ENCODE measurements around the gene PDAP1. TPM values are rescaled to one million over a fixed set of nuclear protein-coding genes. Genes with fewer than 3 reads are reported as not detected.
A peak's percentile ranks its signal among the peaks of the same experiment; 100 is the strongest.

PDAP1 gene
- total RNA-seq, 1 donor: 33.7 TPM

DNA sequence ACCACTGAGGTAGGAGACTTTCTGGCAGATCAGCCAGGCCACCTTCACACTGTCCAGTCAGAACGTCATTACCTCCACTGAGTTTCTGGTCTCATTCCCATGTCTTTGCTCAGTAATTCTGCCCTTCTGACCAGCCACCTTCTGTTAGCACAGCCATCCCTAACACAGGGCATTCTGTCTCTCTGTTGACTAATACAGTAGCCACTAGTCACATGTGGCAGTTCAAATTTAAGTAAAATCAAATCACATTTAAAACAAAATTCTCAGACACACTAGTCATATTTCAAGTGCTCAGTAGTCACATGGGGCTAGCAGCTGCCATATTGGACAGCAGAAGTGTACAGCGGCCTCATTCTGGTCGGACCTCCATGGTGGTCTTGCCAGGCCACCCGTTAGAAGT is 37.7 kb upstream of the PDAP1 start:
- no peak overlapping the region for H3K4me2 ChIP-seq (ENCODE audit: insufficient read depth, low read length)
- TF ChIP-seq CTCF (IDR thresholded peaks at IDR 0.05; ENCODE audit: extremely low read depth, low read depth, low read length): no peak
- H3K27me3 ChIP-seq (ENCODE audit: insufficient read depth, low read length): no peaks in the 10 kb centered on the region
- H3K4me1 ChIP-seq (ENCODE audit: insufficient read depth, low read length): peaks cover 5% of the 10 kb centered on the region
- no peak overlapping the region for H2AFZ ChIP-seq (ENCODE audit: low read length)
- H4K20me1 ChIP-seq (ENCODE audit: insufficient read depth, low read length): peaks cover 12% of the 10 kb centered on the region
- H3K27ac ChIP-seq (ENCODE audit: low read depth, low read length): no peak overlapping the region
- no peaks in the 10 kb centered on the region for H3K9me3 ChIP-seq (ENCODE audit: low read depth, low read length)
- H3K4me3 ChIP-seq (ENCODE audit: insufficient read depth, low read length): no peak overlapping the region
- no peak for DNase-seq (ENCODE audit: insufficient read length, low spot score, missing footprints)
- H3K79me2 ChIP-seq (ENCODE audit: insufficient read depth, low read length): peaks cover 46% of the 10 kb centered on the region
- peaks cover 46% of the 10 kb centered on the region for H3K36me3 ChIP-seq (ENCODE audit: insufficient read depth, low read length)

DNA sequence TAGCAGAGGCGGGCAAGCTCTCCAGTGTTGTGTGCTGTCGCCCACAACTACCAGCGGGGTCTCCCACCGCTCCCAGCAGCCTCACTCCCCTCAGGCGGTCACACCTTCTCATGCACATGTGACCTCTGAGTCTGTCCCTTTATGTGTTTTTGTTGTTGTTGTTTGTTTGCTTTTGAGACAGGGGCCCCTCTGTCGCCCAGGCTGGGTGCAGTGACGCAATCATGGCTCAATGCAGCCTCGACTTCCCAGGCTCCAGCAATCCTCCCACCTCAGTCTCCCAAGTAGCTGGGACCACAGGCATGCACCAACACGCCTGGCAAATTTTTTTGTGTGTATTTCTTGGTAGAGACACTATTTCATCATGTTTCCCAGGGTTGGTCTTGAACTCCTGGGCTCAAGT is 31.8 kb upstream of the PDAP1 start:
- H3K9me3 ChIP-seq (ENCODE audit: low read depth, low read length): no peaks in the 10 kb centered on the region
- H3K36me3 ChIP-seq (ENCODE audit: insufficient read depth, low read length): peaks cover 9% of the 10 kb centered on the region
- H3K4me2 ChIP-seq (ENCODE audit: insufficient read depth, low read length): peak overlapping the region; percentile 97
- H3K4me1 ChIP-seq (ENCODE audit: insufficient read depth, low read length): peaks cover 23% of the 10 kb centered on the region
- DNase-seq (ENCODE audit: insufficient read length, low spot score, missing footprints): no peak
- H4K20me1 ChIP-seq (ENCODE audit: insufficient read depth, low read length): peaks cover 15% of the 10 kb centered on the region
- no peak overlapping the region for H2AFZ ChIP-seq (ENCODE audit: low read length)
- H3K27ac ChIP-seq (ENCODE audit: low read depth, low read length): peak overlapping the region; percentile 79
- H3K27me3 ChIP-seq (ENCODE audit: insufficient read depth, low read length): no peaks in the 10 kb centered on the region
- H3K4me3 ChIP-seq (ENCODE audit: insufficient read depth, low read length): peak overlapping the region; percentile 97
- peaks cover 65% of the 10 kb centered on the region for H3K79me2 ChIP-seq (ENCODE audit: insufficient read depth, low read length)
- TF ChIP-seq CTCF (IDR thresholded peaks at IDR 0.05; ENCODE audit: extremely low read depth, low read depth, low read length): no peak

DNA sequence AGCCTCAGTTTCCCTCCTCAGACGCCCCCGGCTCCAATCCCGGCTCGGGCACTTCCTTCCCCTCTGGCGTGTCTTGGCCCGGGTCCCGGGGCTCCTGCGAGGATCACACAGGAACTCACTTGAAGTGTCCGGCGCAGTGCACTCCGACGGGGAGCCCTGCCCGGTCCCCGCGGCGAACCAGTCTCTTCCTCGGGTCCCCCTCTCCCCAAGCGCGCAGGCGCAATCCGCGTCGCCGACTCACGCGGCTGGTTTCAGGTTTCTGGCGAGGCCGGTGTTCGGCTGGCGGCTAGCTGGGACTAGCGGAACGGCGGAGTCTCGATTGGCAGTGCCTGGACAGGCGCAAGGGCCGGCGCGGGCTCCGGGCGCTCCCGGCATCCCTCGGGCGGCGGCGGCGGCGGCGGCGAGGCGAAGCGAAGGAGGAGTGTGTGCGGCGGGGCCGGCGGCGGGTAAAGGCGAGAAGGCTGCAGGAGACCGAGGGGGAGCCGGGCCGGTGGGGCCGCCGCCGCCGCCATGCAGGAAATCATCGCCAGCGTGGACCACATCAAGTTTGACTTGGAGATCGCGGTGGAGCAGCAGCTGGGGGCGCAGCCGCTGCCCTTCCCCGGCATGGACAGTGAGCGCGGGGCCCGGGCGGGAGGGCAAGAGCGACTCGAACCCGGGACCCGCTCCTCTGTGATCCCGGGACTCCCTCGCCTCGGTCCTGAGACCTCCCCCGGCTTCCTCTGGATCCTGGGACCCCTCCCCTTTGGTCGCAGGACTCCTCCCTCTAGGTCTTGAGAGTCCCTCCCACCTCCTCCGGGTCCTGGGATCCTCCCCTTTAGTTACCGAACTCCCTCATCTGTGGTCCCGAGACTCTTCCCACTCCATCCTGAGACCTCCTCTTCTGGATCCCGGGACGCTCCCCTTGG is 30.4 kb upstream of the PDAP1 start, which contains the start of the genes CPSF4 and PTCD1:
Gene CPSF4, plus strand, starts transcription at position 371 of the 908 bp plus-strand sequence. Its CDS starts 140 bp downstream, at position 511.
Gene PTCD1, minus strand, starts transcription at position 226 of the 908 bp plus-strand sequence. CDS start 3,556 bp downstream, outside the sequence.
- H3K4me1 ChIP-seq (ENCODE audit: insufficient read depth, low read length): peaks cover 23% of the 10 kb centered on the region
- peak within 1 kb of the TSS; percentile 95 for H2AFZ ChIP-seq (ENCODE audit: low read length)
- peaks cover 10% of the 10 kb centered on the region for H3K36me3 ChIP-seq (ENCODE audit: insufficient read depth, low read length)
- H4K20me1 ChIP-seq (ENCODE audit: insufficient read depth, low read length): peaks cover 12% of the 10 kb centered on the region
- H3K4me2 ChIP-seq (ENCODE audit: insufficient read depth, low read length): peak within 1 kb of the TSS; percentile 97
- peak; percentile 100 for DNase-seq (ENCODE audit: insufficient read length, low spot score, missing footprints)
- no peaks in the 10 kb centered on the region for H3K27me3 ChIP-seq (ENCODE audit: insufficient read depth, low read length)
- H3K9me3 ChIP-seq (ENCODE audit: low read depth, low read length): no peaks in the 10 kb centered on the region
- peak within 1 kb of the TSS; percentile 97 for H3K4me3 ChIP-seq (ENCODE audit: insufficient read depth, low read length)
- no peak for TF ChIP-seq CTCF (IDR thresholded peaks at IDR 0.05; ENCODE audit: extremely low read depth, low read depth, low read length)
- peak within 1 kb of the TSS; percentile 79 for H3K27ac ChIP-seq (ENCODE audit: low read depth, low read length)
- H3K79me2 ChIP-seq (ENCODE audit: insufficient read depth, low read length): peaks cover 63% of the 10 kb centered on the region

GRCh38 chr7:99437946-99438572 is 29.7 kb upstream of the PDAP1 start:
- Histone ChIP-seq H3K4me1 (ENCODE audit: insufficient read depth, low read length) (peaks cover 23% of the 10 kb centered on the region), H2AFZ (ENCODE audit: low read length) (peak overlapping the region; percentile 95), H3K4me3 (ENCODE audit: insufficient read depth, low read length) (peak overlapping the region; percentile 97), H3K4me2 (ENCODE audit: insufficient read depth, low read length) (peak overlapping the region; percentile 85), H3K36me3 (ENCODE audit: insufficient read depth, low read length) (peaks cover 15% of the 10 kb centered on the region), H3K27me3 (ENCODE audit: insufficient read depth, low read length) (no peaks in the 10 kb centered on the region), H3K9me3 (ENCODE audit: low read depth, low read length) (no peaks in the 10 kb centered on the region), H4K20me1 (ENCODE audit: insufficient read depth, low read length) (peaks cover 12% of the 10 kb centered on the region), H3K79me2 (ENCODE audit: insufficient read depth, low read length) (peaks cover 55% of the 10 kb centered on the region), H3K27ac (ENCODE audit: low read depth, low read length) (peak overlapping the region; percentile 69)
- no peak for TF ChIP-seq CTCF (IDR thresholded peaks at IDR 0.05; ENCODE audit: extremely low read depth, low read depth, low read length)
- DNase-seq (ENCODE audit: insufficient read length, low spot score, missing footprints): peak; percentile 62
